ENCODE data around the gene GPR55.

The GPR55 gene

GRCh38 chr2:230900336-230900995 is 24.6 kb downstream of the GPR55 start:
- no peak for DNase-seq (ENCODE audit: low spot score)

DNA sequence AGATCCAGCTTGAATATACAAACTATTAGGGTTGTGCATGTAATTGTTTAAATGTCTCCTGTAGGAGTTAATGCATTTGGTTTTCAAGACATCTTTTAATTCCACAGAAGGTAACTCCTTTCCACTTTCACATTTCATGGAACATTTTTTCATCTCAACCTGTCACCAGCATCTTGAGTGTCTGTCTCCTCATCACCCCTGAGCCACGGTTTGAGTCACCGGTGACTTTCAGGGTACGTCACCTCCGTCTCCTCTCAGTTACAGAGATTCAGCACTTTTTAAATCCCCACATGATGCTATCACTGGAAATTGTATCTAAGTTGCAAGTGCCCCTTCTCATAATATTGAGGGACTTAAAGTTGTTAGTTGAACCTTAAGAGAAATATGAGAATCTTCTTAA is 25.3 kb downstream of the GPR55 start:
- no peak for DNase-seq (ENCODE audit: low spot score)

DNA sequence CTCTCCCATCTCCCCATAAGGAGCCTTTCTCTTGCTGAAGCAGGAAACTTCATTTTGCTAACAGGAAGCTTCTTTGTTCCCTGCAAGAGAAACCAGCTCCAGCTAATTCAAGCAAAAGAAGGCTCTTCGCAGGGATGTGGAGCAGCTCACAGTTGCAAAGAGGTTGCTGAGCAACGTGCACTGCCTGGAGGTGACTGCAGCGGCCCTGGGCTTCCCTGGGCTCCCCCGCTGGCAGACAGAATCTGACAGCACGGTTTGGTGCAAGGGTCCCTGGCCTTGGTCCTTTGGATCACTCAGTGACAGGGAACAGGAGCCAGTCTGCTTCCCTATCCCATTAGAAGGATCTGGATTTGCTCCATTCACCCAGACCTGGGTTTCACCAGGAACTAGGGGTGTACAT is 25.8 kb downstream of the GPR55 start:
- DNase-seq (ENCODE audit: low spot score) = no peak

DNA sequence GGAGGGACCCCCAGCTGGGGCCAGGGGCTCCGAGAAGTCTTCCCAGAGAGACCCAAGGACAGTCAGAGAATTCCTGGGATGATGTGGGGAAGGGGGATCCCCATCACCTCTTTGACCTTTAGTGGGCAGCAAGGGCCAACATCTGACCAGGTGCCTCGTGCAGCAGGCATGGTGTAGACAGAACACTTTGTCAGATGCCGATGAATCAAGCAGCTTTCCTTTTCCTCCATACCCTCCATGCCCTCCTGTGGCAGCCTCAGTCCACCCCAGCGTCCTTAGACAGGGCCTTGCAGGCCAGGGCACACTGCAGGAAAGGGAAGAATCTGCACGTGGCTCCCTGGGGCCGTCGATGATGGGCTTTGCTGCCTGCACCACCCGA is 26.3 kb downstream of the GPR55 start:
- DNase-seq (ENCODE audit: low spot score) = no peak

- no peak for DNase-seq (ENCODE audit: low spot score)
Measured at GRCh38 chr2:230898016-230898712, 26.9 kb downstream of the GPR55 start.

GRCh38 chr2:230896346-230897115 is 28.5 kb downstream of the GPR55 start:
- no peak for DNase-seq (ENCODE audit: low spot score)

- no peak for DNase-seq (ENCODE audit: low spot score)
Measured at GRCh38 chr2:230895536-230896345, 29.3 kb downstream of the GPR55 start.

- DNase-seq (ENCODE audit: low spot score) = no peak
Measured at GRCh38 chr2:230893841-230894781, 30.9 kb downstream of the GPR55 start.

DNA sequence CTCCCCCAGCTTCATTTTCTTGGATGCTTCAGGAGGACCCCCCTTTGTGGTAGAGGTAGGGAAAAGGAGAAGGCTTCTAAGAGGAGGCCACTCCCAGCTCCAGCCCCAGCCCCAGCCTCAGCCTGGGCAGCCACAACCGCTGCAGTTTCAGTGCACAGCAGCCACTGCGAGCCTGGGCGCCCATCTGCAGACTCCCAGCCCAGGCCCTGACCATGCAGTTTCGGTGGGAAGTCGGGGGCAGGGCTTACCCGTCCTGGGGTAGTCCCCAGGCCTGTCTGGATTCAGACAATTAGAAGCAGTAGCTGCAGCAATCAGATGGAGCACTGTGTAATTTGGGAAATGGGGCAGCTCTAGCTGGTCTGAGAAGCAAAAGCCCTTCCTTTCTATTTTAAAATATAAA is 31.7 kb downstream of the GPR55 start:
- no peak for DNase-seq (ENCODE audit: low spot score)

- DNase-seq (ENCODE audit: low spot score) = no peak
Measured at GRCh38 chr2:230891509-230891908, 33.5 kb downstream of the GPR55 start.

DNA sequence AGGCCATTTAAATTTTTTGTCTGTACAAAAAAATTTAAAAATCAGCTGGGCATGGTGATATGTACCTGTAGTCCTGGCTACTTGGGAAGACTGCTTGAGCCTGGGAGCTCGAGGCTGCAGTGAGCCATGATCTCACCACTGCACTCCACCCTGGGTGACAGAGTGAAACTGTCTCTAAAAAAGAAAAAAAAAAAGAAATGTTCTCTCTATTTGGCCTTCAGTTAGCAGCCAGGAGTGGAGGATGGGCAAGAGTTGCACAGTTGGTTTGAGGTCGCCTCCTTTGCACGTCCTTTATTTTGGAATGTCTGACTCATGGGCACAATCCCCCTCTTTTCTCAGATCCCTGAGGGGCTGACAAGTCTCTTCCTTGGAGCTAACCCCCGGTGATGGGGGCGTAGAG is 34.0 kb downstream of the GPR55 start:
- no peak for DNase-seq (ENCODE audit: low spot score)

DNA sequence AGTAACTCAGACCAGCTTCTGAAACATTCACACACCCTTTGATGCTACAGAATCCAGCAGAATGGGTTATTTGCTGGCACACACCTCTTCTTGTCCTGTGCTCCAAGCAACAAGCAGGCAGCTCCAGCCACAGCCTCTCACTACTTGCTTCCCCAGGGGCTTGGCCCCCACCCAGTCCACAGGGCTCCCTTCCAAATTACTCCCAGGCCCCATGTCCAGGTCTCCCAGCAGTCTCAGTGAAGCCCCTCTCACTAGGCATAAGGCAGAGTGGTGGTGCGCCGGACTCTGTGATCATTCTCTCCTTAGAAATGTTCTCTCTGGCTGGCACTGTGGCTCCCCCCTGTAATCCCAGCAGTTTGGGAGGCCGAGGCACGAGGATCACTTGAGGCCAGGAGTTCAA is 34.4 kb downstream of the GPR55 start:
- DNase-seq (ENCODE audit: low spot score) = no peak

- no peak for DNase-seq (ENCODE audit: low spot score)
Measured at GRCh38 chr2:230889911-230890601, 35.0 kb downstream of the GPR55 start.

GRCh38 chr2:230888824-230889400 is 36.1 kb downstream of the GPR55 start:
- no peak for DNase-seq (ENCODE audit: low spot score)

DNA sequence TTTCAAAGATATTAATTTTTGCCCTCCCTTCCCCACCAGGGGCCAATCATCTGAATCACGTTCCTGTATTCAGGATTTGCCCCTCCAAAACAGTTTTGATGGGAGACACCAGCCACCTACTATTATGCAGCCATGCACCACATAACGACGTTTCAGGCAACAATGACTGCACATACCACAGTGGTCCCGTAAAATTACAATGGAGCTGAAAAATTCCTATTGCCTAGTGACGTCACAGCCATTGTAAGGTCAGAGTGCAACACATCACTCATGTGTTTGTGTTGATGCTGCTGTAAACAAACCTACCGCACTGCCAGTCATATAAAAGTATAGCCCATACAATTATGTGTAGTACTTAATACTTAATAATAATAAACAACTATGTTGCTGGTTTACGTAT is 37.7 kb downstream of the GPR55 start:
- no peak for DNase-seq (ENCODE audit: low spot score)

DNA sequence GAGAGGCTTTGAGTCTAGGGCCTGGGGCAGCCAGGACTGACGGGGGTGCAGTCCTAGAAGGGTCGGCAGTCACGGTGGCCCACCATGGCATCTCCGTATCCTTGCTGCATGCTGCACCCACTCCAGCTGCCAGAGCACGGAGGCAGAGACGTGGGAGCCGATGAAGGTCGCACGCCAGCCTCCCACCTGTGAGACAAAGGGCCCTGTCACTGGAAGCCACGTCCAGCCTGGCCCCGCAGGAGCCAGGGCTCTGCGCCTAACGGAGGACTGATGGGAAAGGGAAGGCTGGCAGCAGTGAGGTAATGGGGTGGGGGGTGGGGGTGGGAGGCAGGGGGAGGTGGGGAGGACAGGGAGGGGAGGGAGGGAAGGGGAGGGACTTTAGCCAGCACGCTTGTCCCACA is 38.4 kb downstream of the GPR55 start:
- no peak for DNase-seq (ENCODE audit: low spot score)

- no peak for DNase-seq (ENCODE audit: low spot score)
Measured at GRCh38 chr2:230886206-230886605, 38.8 kb downstream of the GPR55 start.

- DNase-seq (ENCODE audit: low spot score) = peak; percentile 40
Measured at GRCh38 chr2:230885463-230886130, 39.4 kb downstream of the GPR55 start.

GRCh38 chr2:230881840-230882239 is 43.2 kb downstream of the GPR55 start:
- DNase-seq (ENCODE audit: low spot score) = no peak

DNA sequence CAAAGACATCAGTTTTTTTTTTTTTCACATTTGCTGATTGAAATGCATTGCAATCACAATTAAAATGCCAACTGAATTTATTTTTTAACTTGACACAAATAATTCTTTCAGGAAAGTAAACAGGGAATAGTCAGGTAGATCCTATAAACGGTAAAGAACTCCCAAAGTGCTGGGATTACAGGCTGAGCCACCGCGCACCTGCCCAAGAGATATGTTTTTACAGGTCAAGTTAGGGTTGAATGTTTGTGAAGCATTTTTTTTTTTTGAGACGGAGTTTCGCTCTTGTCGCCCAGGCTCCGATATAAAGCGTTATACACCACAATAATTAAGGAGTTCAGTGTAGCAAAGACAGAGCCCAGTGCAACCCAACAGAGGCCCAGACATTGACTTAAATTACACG is 45.2 kb downstream of the GPR55 start:
- no peak for DNase-seq (ENCODE audit: low spot score)

Measured in AG20443 (cell line).